Brain microvascular endothelial cell (primary cell): ENCODE data around the gene NAA10.
A peak's percentile ranks its signal among the peaks of the same experiment; 100 is the strongest.

ENCODE experiments used
- DNase-seq: peaks from one replicate; pipeline ENCODE4 v3.0.0-alpha.2; 2020
- H3K27ac ChIP-seq: fragments of 250-450 bp; sonication (Bioruptor Pico); 2 replicates; pipeline ENCODE4 v1.5.1; 2020; ENCODE audit warnings: mild to moderate bottlenecking, moderate library complexity
- H3K27me3 ChIP-seq: fragments of 250-450 bp; sonication (Bioruptor Pico); replicated peaks from 2 replicates; pipeline ENCODE4 v1.5.1; 2020; ENCODE audit warnings: mild to moderate bottlenecking
- H3K36me3 ChIP-seq: fragments of 250-450 bp; sonication (Bioruptor Pico); replicated peaks from 2 replicates; pipeline ENCODE4 v1.5.1; 2020; ENCODE audit warnings: mild to moderate bottlenecking
- H3K4me3 ChIP-seq: 2 replicates; pipeline ENCODE4 v1.5.1; 2011; ENCODE audit warnings: low read depth, mild to moderate bottlenecking, control low read depth, low read length, moderate library complexity
- CTCF ChIP-seq: IDR thresholded peaks from 2 replicates; pipeline ENCODE4 v1.5.1; 2011; ENCODE audit warnings: low read depth, mild to moderate bottlenecking, moderate library complexity, low read length, control low read depth, inconsistent platforms; ENCODE audit errors: missing control alignments
- in situ Hi-C: cut with HindIII; loops from 2 replicates; pipeline ENCODE4 v1.10.0; 2017; ENCODE audit warnings: low sequenced_read_pairs, low pct_ligation_motif_present

The NAA10 gene

GRCh38 chrX:153922932-153923857, 11.6 kb downstream of the NAA10 start:
- H3K4me3 ChIP-seq = no peak overlapping the region
- no peaks in the 10 kb centered on the region for H3K36me3 ChIP-seq
- no peak overlapping the region for H3K27ac ChIP-seq
- no peaks in the 10 kb centered on the region for H3K27me3 ChIP-seq
- TF ChIP-seq CTCF = peak; percentile 76
- DNase-seq = no peak
- in situ Hi-C loops = no loop called here

GRCh38 chrX:153921511-153922446, 13.1 kb downstream of the NAA10 start:
- Histone ChIP-seq H3K36me3 (no peaks in the 10 kb centered on the region), H3K27me3 (no peaks in the 10 kb centered on the region), H3K4me3 (no peak overlapping the region), H3K27ac (no peak overlapping the region)
- no peak for DNase-seq
- TF ChIP-seq CTCF = no peak
- in situ Hi-C loops = no loop called here

- no peak overlapping the region for H3K4me3 ChIP-seq
- no peak for TF ChIP-seq CTCF
- H3K27me3 ChIP-seq = no peaks in the 10 kb centered on the region
- H3K27ac ChIP-seq = no peak overlapping the region
- in situ Hi-C loops = no loop called here
- H3K36me3 ChIP-seq = no peaks in the 10 kb centered on the region
- DNase-seq = no peak
Measured at GRCh38 chrX:153921070-153921469, 13.8 kb downstream of the NAA10 start.

DNA sequence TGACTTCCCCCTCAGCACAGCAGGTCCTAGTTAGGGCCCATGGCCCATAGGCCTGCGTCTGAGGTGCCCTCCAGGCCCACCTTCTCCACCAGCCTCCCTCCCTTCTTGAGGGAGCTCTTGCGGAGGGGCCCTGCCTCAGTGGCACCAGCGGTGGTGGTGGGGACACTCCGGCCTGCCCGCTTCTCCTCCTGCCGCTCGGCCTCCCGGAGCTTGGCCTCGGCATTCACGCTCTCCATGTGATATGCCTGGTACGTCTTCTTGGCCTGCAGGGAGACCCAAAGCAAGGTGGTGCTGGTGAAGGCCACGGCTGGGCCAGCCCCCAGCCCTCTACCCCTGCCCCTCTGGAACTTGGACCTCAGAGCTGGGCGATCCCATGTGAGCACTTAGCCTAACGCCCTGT, 14.3 kb downstream of the NAA10 start:
- Histone ChIP-seq H3K27me3 (no peaks in the 10 kb centered on the region), H3K36me3 (no peaks in the 10 kb centered on the region), H3K27ac (no peak overlapping the region), H3K4me3 (no peak overlapping the region)
- in situ Hi-C loops = no loop called here
- DNase-seq = no peak
- TF ChIP-seq CTCF = no peak

DNA sequence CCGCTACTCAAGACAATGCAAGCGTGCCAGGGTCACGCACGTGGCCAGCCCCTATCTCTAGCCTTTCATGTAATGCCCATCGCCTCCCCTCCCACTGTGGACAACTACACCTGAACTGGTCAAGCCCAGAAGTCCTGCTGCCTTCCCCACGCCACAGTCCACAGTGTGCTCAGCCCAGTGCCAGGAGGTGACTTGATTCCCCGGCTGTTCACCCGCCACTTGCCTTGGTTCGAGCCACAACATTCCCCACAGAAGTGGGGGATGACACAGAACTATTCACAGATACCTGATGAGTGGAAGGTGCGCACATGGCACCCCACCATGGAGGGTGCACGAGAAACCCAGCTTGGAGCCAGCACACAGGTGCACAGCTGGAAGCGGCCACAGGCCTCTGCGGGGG, 15.6 kb downstream of the NAA10 start:
- Histone ChIP-seq H3K27ac (no peak overlapping the region), H3K4me3 (no peak overlapping the region), H3K27me3 (no peaks in the 10 kb centered on the region), H3K36me3 (no peaks in the 10 kb centered on the region)
- no peak for DNase-seq
- in situ Hi-C loops = no loop called here
- TF ChIP-seq CTCF = no peak
